Esophagus muscularis mucosa (tissue), 3 donors: Measurements from ENCODE around the gene SLC38A10.

Experiments used
- POLR2A ChIP-seq: fragments of 450-650 bp; IDR thresholded peaks from one replicate; pipeline ENCODE4 v1.6.1; 2017; ENCODE audit warnings: antibody characterized with exemption, moderate library complexity, mild to moderate bottlenecking, low read depth
- TF ChIP-seq, protein P1 (sequence below), 3 experiments: fragments of 200-600 bp in 2 of 3; fragments of 450-650 bp in 1 of 3; sonication (generic) in 2 of 3; IDR thresholded peaks; one replicate each; pipeline ENCODE4 v1.5.1; 2017 to 2019; ENCODE audit warnings: antibody characterized with exemption in 3 of 3, mild to moderate bottlenecking in 2 of 3, moderate library complexity in 1 of 3

DNA sequence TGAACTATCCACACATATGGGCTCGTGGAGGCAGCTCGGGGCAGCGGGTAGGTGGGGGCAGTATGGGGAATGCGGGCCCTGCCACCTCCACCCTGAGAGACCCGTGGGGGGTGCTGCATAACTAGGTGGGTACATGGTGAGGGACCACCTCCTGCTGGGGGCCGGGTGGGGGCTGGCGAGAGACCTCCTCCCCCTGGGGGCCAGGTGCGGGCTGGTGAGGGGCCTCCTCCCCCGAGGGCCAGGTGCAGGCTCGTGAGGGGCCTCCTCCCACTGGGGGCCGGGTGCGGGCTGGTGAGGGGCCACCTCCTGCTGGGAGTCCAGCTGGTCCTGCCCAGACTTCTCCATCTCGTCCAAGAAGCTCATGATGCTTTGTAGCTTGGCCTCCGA lies 97.7 kb downstream of the SLC38A10 start:
- TF ChIP-seq, protein P1, sequence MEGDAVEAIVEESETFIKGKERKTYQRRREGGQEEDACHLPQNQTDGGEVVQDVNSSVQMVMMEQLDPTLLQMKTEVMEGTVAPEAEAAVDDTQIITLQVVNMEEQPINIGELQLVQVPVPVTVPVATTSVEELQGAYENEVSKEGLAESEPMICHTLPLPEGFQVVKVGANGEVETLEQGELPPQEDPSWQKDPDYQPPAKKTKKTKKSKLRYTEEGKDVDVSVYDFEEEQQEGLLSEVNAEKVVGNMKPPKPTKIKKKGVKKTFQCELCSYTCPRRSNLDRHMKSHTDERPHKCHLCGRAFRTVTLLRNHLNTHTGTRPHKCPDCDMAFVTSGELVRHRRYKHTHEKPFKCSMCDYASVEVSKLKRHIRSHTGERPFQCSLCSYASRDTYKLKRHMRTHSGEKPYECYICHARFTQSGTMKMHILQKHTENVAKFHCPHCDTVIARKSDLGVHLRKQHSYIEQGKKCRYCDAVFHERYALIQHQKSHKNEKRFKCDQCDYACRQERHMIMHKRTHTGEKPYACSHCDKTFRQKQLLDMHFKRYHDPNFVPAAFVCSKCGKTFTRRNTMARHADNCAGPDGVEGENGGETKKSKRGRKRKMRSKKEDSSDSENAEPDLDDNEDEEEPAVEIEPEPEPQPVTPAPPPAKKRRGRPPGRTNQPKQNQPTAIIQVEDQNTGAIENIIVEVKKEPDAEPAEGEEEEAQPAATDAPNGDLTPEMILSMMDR (IDR thresholded peaks at IDR 0.05) = no peak
- TF ChIP-seq POLR2A = no peak
